SU-DHL-6 (cell line): ENCODE results near the gene DCAF8L1.

Source experiments
- CTCF ChIP-seq: fragments of 200-600 bp; sonication (generic); IDR thresholded peaks from one replicate; pipeline ENCODE4 v1.5.1; 2017; ENCODE audit warnings: antibody characterized with exemption, mild to moderate bottlenecking, low read length, moderate library complexity; ENCODE audit not compliant: insufficient read depth, poor library complexity, severe bottlenecking
- EZH2phosphoT487 ChIP-seq: fragments of 200-600 bp; sonication (generic), shearing (Covaris generic); conservative IDR thresholded peaks from 2 replicates; pipeline ENCODE4 v1.6.1; 2018; ENCODE audit warnings: mild to moderate bottlenecking, antibody characterized with exemption, low read length, moderate library complexity, mixed read lengths

DNA sequence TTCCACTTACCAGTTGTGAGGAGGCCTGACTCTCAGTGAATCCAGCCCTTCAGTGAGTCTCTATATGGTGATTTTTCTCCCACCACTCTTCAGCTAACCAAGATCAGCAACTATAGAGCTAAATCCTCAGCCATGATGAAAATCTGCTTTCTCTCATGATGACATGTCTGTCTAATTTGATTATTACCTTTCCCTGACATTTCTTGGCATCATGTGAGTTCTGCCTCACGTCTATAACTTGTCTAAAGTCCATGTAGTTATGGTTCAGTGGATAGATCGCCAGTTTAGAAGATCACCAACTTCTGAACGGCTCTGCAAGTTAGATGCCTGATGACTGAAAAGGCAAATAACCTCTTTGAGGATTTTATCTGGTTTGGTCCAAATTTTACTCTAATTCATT is 14.9 kb upstream of the DCAF8L1 start:
- TF ChIP-seq CTCF (no peak), EZH2phosphoT487 (no peak)
